GM23248 (cell line): ENCODE data around the gene MROH2B. TPM values are rescaled to one million over a fixed set of nuclear protein-coding genes. Genes with fewer than 3 reads are reported as not detected.
"Not testable (repeated sequence)": the region's sequence is repeated elsewhere in the genome, so short reads cannot be mapped to it uniquely, and the experiment has no call there.

Experiments
- DNase-seq: peaks from one replicate; pipeline ENCODE4 v3.0.0-alpha.2; 2015
- H2AFZ ChIP-seq: fragments of 200-600 bp; sonication (generic); 2 replicates; pipeline ENCODE4 v1.6.1; 2016; ENCODE audit warnings: antibody characterized with exemption
- H3F3A ChIP-seq: fragments of 200-600 bp; sonication (generic); 2 replicates; pipeline ENCODE4 v1.6.1; 2016; ENCODE audit warnings: mild to moderate bottlenecking, antibody characterized with exemption, mixed run types; ENCODE audit not compliant: insufficient read depth
- H3K27ac ChIP-seq: fragments of 200-600 bp; sonication (generic); 2 replicates; pipeline ENCODE4 v1.5.1; 2016; ENCODE audit warnings: mild to moderate bottlenecking
- H3K27me3 ChIP-seq: fragments of 200-600 bp; sonication (generic); replicated peaks from 2 replicates; pipeline ENCODE4 v1.6.1; 2016; ENCODE audit warnings: mild to moderate bottlenecking; ENCODE audit not compliant: insufficient read depth
- H3K36me3 ChIP-seq: fragments of 200-600 bp; sonication (generic); 2 replicates; pipeline ENCODE4 v1.6.1; 2016; ENCODE audit warnings: low read depth, mild to moderate bottlenecking
- H3K4me1 ChIP-seq: fragments of 200-600 bp; sonication (generic); 2 replicates; pipeline ENCODE4 v1.6.1; 2016; ENCODE audit warnings: mild to moderate bottlenecking; ENCODE audit not compliant: insufficient read depth
- H3K4me2 ChIP-seq: fragments of 200-600 bp; sonication (generic); one replicate; pipeline ENCODE4 v1.6.1; 2016; ENCODE audit warnings: mild to moderate bottlenecking; ENCODE audit not compliant: unreplicated experiment
- H3K4me3 ChIP-seq: fragments of 200-600 bp; sonication (generic); 2 replicates; pipeline ENCODE4 v1.5.1; 2016; ENCODE audit warnings: mild to moderate bottlenecking
- H3K79me2 ChIP-seq: fragments of 200-600 bp; sonication (generic); 2 replicates; pipeline ENCODE4 v1.6.1; 2016; ENCODE audit warnings: mild to moderate bottlenecking; ENCODE audit not compliant: insufficient read depth
- H3K9ac ChIP-seq: fragments of 200-600 bp; sonication (generic); 2 replicates; pipeline ENCODE4 v1.6.1; 2016; ENCODE audit warnings: mild to moderate bottlenecking
- H3K9me2 ChIP-seq: fragments of 200-600 bp; sonication (generic); 2 replicates; pipeline ENCODE4 v1.6.1; 2016; ENCODE audit warnings: mixed run types, mild to moderate bottlenecking, moderate library complexity; ENCODE audit not compliant: insufficient read depth
- H3K9me3 ChIP-seq: fragments of 200-600 bp; sonication (generic); one replicate; pipeline ENCODE4 v1.6.1; 2017; ENCODE audit warnings: low read depth
- H4K20me1 ChIP-seq: fragments of 200-600 bp; sonication (generic); 2 replicates; pipeline ENCODE4 v1.6.0; 2016; ENCODE audit not compliant: insufficient read depth
- EZH2 ChIP-seq: fragments of 200-600 bp; sonication (generic); IDR thresholded peaks from 2 replicates; pipeline ENCODE4 v1.6.1; 2018; ENCODE audit warnings: antibody characterized with exemption, mild to moderate bottlenecking; ENCODE audit not compliant: insufficient read depth, poor library complexity, severe bottlenecking
- EZH2phosphoT487 ChIP-seq: fragments of 200-600 bp; sonication (generic); IDR thresholded peaks from 2 replicates; pipeline ENCODE4 v1.6.1; 2018; ENCODE audit warnings: antibody characterized with exemption, moderate library complexity, mild to moderate bottlenecking, low read depth; ENCODE audit not compliant: insufficient read depth
- WGBS, 2 experiments: methylation state at CpG; one replicate each; pipeline ENCODE4 v1.1.6; 2015 to 2017; ENCODE audit warnings: low lambda C conversion rate in 2 of 2, low coverage in 1 of 2; ENCODE audit errors: missing lambda C conversion rate in 2 of 2; 5-methylcytosine and 5-hydroxymethylcytosine counted together
- in situ Hi-C: fragments of 300-500 bp; cut with MboI; formaldehyde crosslinking; loops from 2 replicates; pipeline ENCODE4 v1.15.0; 2020
- polyA plus RNA-seq: library from polyadenylated mRNA; unstranded; fragments of >200 nt; fragmentation: Nextera tagmentation; extraction: Ambion mirVana; gene quantifications from 2 replicates; pipeline ENCODE4 v1.2.1, GENCODE V29; 2016
- total RNA-seq: library from RNA; depleted of rRNA; stranded (reverse); fragments of >200 nt; shearing (Covaris generic); gene quantifications from 2 replicates; pipeline ENCODE4 v1.2.3, GENCODE V29; 2014

The MROH2B gene
- total and polyA plus RNA-seq, 2 experiments from 2014 or later = not detected

DNA sequence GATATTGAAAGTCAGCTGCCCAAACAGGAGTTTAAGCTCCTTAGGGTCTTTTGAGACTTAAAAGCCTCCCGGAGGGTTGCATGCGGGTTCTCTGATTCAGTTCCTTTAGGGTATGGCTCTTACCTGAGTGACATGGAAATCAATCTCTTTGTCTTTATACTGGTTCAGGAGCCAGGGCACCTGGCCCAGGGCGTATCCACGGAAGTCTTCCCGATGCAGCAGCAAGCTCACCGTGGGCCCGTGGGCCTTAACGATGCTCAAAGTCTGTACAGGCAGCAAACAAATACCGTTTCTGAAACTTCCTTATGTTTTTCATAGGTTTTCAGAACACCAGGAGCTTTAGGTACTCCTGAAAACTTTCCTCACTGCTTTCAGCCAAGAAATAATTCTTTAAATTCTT is 13.2 kb downstream of the MROH2B start:
- no peaks in the 10 kb centered on the region for H3F3A ChIP-seq
- 59 to 73% methylated on average over 9 of the region's 9 CpGs for WGBS, 2 experiments

DNA sequence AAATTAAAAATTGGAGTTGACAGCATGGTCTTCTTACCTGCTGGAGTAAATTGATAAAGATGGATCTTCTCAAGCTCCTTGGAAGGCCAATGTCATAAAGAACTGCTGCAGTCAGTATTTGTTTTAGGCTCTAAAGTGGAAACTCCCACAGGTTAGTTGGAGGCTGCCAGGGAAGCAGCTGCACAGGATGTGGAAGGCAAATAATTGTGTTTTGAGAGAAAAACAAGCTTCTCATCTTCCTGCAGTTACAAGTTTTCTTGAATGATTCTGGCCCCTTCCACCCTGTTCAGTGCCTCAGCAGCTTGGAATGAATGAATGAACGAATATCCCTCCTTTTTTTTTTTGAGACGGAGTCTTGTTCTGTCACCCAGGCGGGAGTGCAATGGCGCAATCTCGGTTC is 13.9 kb downstream of the MROH2B start:
- Histone ChIP-seq H3K4me2 (no peak overlapping the region), H3K9me2 (no peaks in the 10 kb centered on the region), H3K4me3 (no peak overlapping the region), H3K27ac (no peak overlapping the region), H3K9me3 (no peaks in the 10 kb centered on the region), H4K20me1 (no peaks in the 10 kb centered on the region), H3K9ac (no peak overlapping the region), H3F3A (no peaks in the 10 kb centered on the region), H3K36me3 (no peaks in the 10 kb centered on the region), H3K79me2 (no peaks in the 10 kb centered on the region), H3K27me3 (no peaks in the 10 kb centered on the region), H3K4me1 (no peaks in the 10 kb centered on the region), H2AFZ (no peak overlapping the region)
- DNase-seq = no peak
- in situ Hi-C loops = no loop called here
- 74 to 77% methylated on average over 3 to 5 of the region's 5 CpGs for WGBS, 2 experiments
- TF ChIP-seq EZH2 (no peak), EZH2phosphoT487 (no peak)

More for the DNA sequence above, 13.2 kb downstream of the MROH2B start:
- Histone ChIP-seq H2AFZ (no peak overlapping the region), H3K9me2 (no peaks in the 10 kb centered on the region), H3K9me3 (no peaks in the 10 kb centered on the region), H3K4me1 (no peaks in the 10 kb centered on the region), H3K4me2 (no peak overlapping the region), H3K9ac (no peak overlapping the region), H3K27me3 (no peaks in the 10 kb centered on the region), H4K20me1 (no peaks in the 10 kb centered on the region), H3K79me2 (no peaks in the 10 kb centered on the region), H3K36me3 (no peaks in the 10 kb centered on the region), H3K4me3 (no peak overlapping the region), H3K27ac (no peak overlapping the region)
- TF ChIP-seq EZH2 (no peak), EZH2phosphoT487 (no peak)
- in situ Hi-C loops = no loop called here
- DNase-seq = no peak

DNA sequence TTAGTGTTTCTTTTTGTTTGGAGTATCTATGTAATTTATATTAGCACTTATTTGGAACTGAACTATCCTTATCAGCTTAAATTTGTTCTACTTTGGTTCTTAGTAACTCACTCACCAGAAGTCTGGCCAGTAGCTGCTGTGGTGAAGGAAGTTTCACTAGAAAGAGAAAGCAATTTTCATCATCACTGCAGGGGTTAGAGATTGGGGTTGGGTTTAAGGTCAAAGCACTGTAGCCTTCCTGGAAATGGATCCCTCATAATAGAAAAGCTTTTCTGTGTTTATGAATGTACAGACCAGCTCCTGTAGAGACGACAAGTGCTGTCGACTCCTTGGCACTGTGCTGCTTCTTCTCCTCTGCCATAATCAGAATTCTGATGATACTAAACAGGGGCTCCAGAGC is 22.2 kb downstream of the MROH2B start:
- in situ Hi-C loops = no loop called here
- TF ChIP-seq EZH2 (no peak), EZH2phosphoT487 (no peak)
- WGBS, 2 experiments = 5 to 8% methylated on average over 2 of the region's 2 CpGs

DNA sequence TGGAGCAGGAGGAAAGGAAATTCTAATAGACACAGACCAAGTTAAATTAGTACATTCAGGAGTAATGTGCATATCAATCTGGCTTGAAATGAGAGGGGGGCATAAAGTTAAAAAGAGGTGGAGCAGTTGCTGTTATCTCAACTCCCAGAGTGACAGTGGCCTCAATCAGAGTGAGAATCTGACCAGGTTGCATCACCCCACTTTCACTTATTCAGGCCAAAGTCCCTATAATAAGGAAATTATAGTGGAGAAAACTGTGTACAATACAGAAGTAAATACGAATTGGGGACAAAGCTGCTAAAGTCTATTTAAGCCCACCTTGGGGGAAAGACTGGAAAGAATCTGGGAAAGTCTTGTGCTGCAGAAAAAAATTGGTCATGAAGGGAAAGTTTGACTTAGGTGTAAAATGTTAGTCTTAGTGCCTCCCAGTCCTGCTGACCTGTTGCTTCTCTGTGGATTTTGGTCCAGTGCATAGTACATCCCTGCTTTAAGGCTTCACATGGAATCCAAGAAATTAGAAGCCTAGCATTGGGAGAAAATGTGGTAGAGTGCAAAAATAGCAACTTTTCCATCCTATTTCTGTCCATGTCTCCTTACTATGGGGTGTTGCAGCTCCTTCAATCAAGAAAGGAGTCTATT is 27.9 kb downstream of the MROH2B start:
- H3K27ac ChIP-seq = no peak overlapping the region
- no peak overlapping the region for H2AFZ ChIP-seq
- TF ChIP-seq EZH2phosphoT487 (no peak), EZH2 (no peak)
- 0% methylated on average over 1 of the region's 1 CpG for WGBS, 2 experiments
- no peaks in the 10 kb centered on the region for H3K4me1 ChIP-seq
- no peak for DNase-seq
- H3K27me3 ChIP-seq = no peaks in the 10 kb centered on the region; the same call in 1 of the 2 replicates
- no peaks in the 10 kb centered on the region for H3K9me3 ChIP-seq
- H3F3A ChIP-seq = no peaks in the 10 kb centered on the region
- no peaks in the 10 kb centered on the region for H3K36me3 ChIP-seq
- no peak overlapping the region for H3K4me3 ChIP-seq
- no peaks in the 10 kb centered on the region for H3K79me2 ChIP-seq
- no peaks in the 10 kb centered on the region for H3K9me2 ChIP-seq
- in situ Hi-C loops = no loop called here
- H3K4me2 ChIP-seq = no peak overlapping the region
- no peak overlapping the region for H3K9ac ChIP-seq
- H4K20me1 ChIP-seq = no peaks in the 10 kb centered on the region

More for the DNA sequence above, 22.2 kb downstream of the MROH2B start:
- Histone ChIP-seq H3K9ac (no peak overlapping the region), H3K9me2 (no peaks in the 10 kb centered on the region), H3K27me3 (no peaks in the 10 kb centered on the region; the same call in 1 of the 2 replicates), H3K4me2 (no peak overlapping the region), H3K79me2 (no peaks in the 10 kb centered on the region), H3F3A (no peaks in the 10 kb centered on the region), H4K20me1 (no peaks in the 10 kb centered on the region), H2AFZ (no peak overlapping the region), H3K36me3 (no peaks in the 10 kb centered on the region), H3K4me3 (no peak overlapping the region), H3K4me1 (no peaks in the 10 kb centered on the region), H3K27ac (no peak overlapping the region), H3K9me3 (no peaks in the 10 kb centered on the region)
- DNase-seq = no peak

DNA sequence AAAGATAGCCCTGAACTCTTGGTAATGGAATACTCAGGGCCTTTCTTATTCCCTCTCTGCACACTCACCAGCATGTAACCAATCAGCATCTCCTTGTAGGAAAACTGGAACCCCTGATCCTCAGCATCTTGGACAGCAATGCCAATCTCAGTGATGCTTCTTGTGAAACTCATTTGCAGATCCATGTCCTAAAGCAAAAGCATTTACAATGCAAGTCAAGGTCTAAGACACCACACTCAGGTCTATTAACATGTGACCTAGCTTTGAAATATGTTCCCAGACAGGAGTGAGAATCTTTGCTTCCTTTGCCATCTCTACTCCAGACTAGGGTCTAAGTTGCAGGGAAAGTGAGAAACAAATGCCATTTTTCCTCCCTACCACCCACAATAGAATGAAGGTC is 38.2 kb downstream of the MROH2B start:
- Histone ChIP-seq H3F3A (no peaks in the 10 kb centered on the region), H3K9me3 (no peaks in the 10 kb centered on the region), H3K9ac (no peak overlapping the region), H3K79me2 (no peaks in the 10 kb centered on the region), H2AFZ (no peak overlapping the region), H3K36me3 (no peaks in the 10 kb centered on the region), H3K9me2 (no peaks in the 10 kb centered on the region), H3K4me2 (no peak overlapping the region), H3K4me1 (no peaks in the 10 kb centered on the region), H3K27me3 (no peaks in the 10 kb centered on the region), H4K20me1 (no peaks in the 10 kb centered on the region), H3K4me3 (no peak overlapping the region), H3K27ac (no peak overlapping the region)
- TF ChIP-seq EZH2 (no peak), EZH2phosphoT487 (no peak)
- no peak for DNase-seq
- in situ Hi-C loops = no loop called here

DNA sequence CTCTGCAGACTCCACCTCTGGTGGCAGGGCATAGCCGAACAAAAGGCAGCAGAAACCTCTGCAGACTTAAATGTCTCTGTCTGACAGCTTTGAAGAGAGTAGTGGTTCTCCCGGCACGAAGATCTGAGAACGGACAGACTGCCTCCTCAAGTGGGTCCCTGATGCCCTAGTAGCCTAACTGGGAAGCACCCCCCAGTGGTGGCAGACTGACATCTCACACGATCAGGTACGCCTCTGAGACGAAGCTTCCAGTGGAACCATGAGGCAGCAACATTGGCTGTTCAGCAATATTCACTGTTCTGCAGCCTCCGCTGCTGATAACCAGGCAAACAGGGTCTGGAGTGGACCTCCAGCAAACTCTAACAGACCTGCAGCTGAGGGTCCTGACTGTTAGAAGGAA is 48.5 kb downstream of the MROH2B start:
- H3K36me3 ChIP-seq, H4K20me1 ChIP-seq, H3K27ac ChIP-seq, H3K79me2 ChIP-seq, H3K4me1 ChIP-seq, H3K4me2 ChIP-seq, H3F3A ChIP-seq, H3K9me2 ChIP-seq, H3K9me3 ChIP-seq, DNase-seq, H3K9ac ChIP-seq, H3K27me3 ChIP-seq, H3K4me3 ChIP-seq, in situ Hi-C loops, H2AFZ ChIP-seq: not testable (repeated sequence)
- 76 to 84% methylated on average over 8 of the region's 8 CpGs for WGBS, 2 experiments
